Measurements from ENCODE around the gene GNG7.
"Not testable (repeated sequence)": the region's sequence is repeated elsewhere in the genome, so short reads cannot be mapped to it uniquely, and the experiment has no call there.

Gene GNG7

DNA sequence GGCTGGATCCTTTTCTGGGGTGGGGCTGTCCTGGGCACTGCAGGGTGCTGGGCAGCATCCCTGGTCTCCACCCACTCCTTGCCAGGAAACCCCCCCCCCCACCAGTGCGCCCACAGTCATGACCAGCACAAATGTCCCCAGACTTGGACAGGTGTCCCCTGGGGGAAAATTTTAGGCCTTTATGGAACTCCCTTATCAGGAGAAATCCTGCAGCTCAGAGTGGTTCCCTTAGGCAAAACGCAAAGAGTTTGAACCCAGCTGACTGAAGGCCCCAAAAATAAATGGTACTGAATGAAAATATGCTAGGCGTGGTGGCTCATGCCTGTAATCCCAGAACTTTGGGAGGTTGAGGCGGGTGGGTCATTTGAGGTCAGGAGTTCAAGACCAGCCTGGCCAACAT is 174.8 kb downstream of the GNG7 start:
- in situ Hi-C loops (cut with HindIII; ENCODE audit: low sequenced_read_pairs) = no loop called here

- in situ Hi-C loops (cut with HindIII; ENCODE audit: low sequenced_read_pairs) = no loop called here
Observed at GRCh38 chr19:2527171-2527570, 175.3 kb downstream of the GNG7 start.

- in situ Hi-C loops (cut with HindIII; ENCODE audit: low sequenced_read_pairs) = no loop called here
Observed at GRCh38 chr19:2524840-2525723, 177.4 kb downstream of the GNG7 start.

DNA sequence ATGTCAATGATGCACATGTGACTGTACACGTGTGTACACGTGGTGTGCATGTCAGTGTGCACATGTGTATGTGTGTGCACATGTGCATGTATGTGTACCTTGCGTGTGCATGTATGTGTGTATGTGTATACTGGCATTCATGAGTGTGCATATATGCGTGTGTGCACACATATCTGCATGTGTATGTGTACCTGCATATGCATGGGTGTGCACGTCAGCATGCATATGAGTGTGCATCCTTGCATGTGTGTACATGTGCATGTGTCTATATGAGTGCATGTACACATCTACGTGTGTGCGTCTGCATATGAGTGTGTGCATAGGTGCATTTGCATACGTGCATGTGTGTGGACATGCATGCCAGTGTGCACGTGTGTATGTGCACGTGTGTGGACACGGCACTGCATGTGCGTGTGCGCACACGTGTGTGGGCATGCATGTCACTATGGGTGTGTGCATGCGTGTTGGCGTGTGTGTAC is 178.1 kb downstream of the GNG7 start:
- in situ Hi-C loops (cut with HindIII; ENCODE audit: low sequenced_read_pairs) = no loop called here

- in situ Hi-C loops (cut with HindIII; ENCODE audit: low sequenced_read_pairs) = no loop called here
Observed at GRCh38 chr19:2523630-2524311, 178.7 kb downstream of the GNG7 start.

GRCh38 chr19:2519482-2519881 is 183.0 kb downstream of the GNG7 start:
- in situ Hi-C loops (cut with HindIII; ENCODE audit: low sequenced_read_pairs) = no loop called here

DNA sequence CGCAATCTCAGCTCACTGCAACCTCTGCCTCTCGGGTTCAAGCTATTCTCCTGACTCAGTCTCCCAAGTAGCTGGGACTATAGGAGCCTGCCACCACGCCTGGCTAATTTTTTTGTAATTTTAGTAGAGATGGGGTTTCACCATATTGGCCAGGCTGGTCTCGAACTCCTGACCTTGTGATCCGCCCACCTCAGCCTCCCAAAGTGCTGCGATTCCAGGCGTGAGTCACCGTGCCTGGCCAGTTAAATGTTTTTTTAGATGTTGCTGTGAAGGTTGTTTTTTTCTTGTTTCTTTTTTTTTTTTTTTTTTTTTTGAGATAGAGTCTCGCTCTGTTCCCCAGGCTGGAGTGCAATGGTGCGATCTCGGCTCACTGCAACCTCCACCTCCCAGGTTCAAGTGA is 183.6 kb downstream of the GNG7 start:
- in situ Hi-C loops (cut with HindIII; ENCODE audit: low sequenced_read_pairs) = not testable (repeated sequence)

DNA sequence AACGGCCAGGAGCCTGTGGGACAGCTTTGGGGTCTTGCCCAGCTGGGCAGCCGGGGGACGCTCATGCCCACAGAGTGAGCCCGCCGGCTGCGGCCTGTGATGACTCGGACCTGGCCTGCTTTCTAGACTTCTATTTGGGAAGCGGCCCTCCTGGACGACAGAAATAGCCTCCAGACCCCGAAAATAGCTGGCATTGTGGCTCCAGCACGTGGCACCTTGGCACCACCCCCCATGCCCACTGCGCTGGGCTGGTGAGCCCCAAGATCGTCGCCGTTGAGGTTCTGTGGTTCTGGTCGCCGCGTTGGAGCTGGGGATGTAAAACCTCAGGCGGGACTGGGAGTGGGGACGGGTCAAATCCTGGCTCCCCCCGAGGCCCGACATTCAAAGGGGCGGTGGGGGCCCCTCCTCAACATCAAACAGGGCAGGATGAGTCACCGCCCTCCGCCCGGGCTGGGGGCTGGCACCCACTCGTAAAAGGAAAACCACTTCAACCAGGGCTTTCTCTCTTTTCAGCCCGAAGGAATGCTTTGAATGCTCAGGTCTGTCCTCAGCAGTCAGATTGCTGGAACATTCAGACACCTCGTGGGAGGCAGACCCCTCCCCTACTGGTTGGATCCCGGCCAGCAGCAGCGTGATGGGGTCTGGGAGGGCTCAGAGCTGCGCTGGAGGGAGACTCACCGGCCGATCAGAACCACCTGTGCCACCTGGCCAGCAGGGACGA is 184.5 kb downstream of the GNG7 start:
- in situ Hi-C loops (cut with HindIII; ENCODE audit: low sequenced_read_pairs) = no loop called here

DNA sequence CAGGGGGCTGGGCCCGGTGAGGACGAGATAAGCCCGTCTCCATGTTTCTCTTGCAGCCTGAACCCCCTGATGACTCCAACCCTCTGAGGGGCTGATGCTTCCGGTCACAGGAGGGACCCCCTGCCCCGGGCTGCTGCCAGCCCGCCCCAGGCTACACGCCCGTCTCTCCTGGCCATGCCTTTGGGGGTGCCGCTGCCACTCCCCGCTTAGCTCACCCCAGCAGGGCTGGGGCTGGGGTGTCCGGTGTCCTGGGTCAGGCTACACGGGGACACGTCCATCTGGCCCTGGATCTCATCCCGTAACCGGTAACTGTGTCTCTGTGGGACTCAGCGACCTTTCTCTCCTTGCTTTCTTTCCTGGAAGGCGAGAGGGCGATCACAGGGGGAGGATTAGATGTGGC is 185.8 kb downstream of the GNG7 start:
- in situ Hi-C loops (cut with HindIII; ENCODE audit: low sequenced_read_pairs) = no loop called here

DNA sequence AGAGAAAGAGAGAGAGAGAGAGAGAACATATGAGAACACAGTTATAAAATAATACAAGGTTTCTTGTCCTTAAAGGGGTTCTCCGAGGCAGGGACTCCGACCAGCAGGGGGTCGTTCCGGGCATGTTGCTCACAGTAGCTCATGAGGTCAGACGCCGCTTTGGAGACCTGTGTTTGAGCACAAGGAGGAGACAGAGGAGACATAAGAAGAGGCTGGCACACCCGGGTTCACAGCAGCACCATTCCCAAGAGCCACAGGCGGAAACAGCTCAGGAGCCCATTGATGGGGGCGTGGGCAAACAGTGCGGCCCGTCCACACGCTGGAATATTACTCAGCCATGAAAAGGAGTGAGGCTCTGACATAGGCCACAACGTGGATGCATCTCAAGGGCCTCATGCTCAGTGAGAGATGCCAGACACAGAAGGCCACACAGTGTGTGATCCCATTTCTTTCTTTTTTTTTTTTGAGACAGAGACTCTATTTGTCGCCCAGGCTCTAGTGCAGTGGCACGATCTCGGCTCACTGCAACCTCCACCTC is 187.4 kb downstream of the GNG7 start:
- in situ Hi-C loops (cut with HindIII; ENCODE audit: low sequenced_read_pairs) = no loop called here

GRCh38 chr19:2512523-2513431 is 189.7 kb downstream of the GNG7 start:
- in situ Hi-C loops (cut with HindIII; ENCODE audit: low sequenced_read_pairs) = no loop called here

GRCh38 chr19:2511991-2512390 is 190.5 kb downstream of the GNG7 start:
- in situ Hi-C loops (cut with HindIII; ENCODE audit: low sequenced_read_pairs) = no loop called here

DNA sequence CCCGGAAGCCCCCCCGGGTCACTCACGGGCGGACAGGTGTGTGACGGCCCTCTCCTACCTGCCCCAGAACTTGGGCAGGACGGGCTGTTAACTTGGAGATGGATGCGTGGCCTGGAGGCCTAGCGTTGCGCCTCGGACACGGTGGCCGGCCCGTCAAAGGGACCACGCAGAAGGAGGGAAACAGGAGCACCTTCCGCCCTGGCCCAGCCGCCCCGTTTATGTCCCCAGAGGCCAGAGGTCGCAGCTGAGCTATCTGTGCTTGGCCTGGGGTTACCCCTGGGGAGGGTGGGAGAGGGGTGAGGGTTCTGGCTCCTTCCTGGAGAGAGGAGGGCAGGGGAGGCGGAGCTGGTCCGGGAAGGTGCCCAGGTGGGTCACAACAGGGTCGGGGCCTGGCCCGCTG is 190.9 kb downstream of the GNG7 start:
- in situ Hi-C loops (cut with HindIII; ENCODE audit: low sequenced_read_pairs) = no loop called here

DNA sequence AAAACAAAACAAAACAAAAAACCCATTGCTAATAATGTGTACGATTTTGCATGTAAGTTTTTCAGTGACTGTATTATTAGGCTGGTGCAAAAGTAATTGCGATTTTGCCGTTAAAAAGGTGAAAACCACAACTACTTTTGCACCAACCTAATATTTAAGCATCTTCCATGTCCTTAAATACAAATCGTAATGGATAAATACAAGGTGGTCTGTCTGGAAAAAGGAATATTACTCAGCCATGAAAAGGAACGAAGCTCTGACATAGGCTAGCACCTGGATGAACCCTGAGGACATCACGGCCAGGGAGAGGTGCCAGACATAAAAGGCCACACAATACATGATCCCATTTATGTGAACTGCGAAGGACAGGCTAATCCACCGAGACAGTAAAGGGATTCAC is 193.4 kb downstream of the GNG7 start:
- in situ Hi-C loops (cut with HindIII; ENCODE audit: low sequenced_read_pairs) = no loop called here

DNA sequence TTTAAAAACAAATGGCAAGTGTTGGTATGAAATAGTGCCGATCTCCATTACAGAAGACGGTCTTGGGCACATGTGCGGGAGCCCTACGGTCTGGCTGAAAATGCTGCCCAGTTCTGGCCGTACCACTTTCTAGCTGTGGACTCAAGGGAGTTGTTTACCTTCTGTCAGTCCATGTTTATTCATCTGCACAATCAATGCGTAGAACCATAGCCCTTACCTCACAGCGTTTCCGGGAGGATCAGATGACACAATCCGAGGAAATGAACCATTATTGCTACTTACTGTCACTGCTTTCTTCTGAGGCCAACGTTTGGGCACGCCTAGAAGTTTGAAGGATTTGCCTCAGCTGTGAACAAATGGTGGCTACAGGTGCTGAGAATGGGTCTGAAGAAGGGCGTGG is 195.4 kb downstream of the GNG7 start:
- in situ Hi-C loops (cut with HindIII; ENCODE audit: low sequenced_read_pairs) = no loop called here

DNA sequence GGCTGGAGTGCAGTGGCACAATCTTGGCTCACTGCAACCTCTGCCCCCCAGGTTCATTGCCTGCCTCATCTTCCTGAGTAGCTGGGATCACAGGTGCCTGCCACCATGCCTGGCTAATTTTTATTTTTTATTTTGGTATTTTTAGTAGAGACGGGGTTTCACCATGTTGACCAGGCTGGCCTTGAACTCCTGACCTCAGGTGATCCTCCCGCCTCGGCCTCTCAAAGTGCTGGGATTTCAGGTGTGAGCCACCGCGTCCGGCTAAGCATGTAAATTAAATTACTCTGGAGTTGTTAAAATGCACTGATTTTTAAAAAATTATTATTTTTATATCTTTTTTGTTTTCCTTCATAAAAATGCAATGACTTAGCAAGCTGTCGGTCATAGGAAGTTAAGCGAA is 195.8 kb downstream of the GNG7 start:
- in situ Hi-C loops (cut with HindIII; ENCODE audit: low sequenced_read_pairs) = not testable (repeated sequence)

- in situ Hi-C loops (cut with HindIII; ENCODE audit: low sequenced_read_pairs) = no loop called here
Observed at GRCh38 chr19:2503521-2504109, 198.9 kb downstream of the GNG7 start.

GRCh38 chr19:2500841-2501261 is 201.6 kb downstream of the GNG7 start:
- in situ Hi-C loops (cut with HindIII; ENCODE audit: low sequenced_read_pairs) = no loop called here

DNA sequence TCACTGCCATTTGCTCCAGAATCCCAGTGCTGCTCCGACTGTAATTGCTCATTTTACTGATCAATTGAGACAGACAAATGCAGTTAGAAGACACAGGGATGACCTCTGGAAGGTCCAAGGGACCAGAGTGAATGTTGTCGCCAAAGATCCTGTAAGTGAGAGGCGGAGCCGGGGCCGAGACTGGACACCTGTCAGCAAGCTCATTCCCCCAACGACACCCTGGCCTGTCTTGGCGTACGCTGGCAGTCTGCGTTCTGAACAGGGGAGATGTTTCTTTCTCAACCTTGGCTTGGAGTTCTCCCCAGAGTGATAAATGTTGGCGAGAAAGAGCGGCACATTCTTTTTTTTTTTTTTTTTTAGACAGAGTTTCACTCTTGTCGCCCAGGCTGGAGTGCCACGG is 202.3 kb downstream of the GNG7 start:
- in situ Hi-C loops (cut with HindIII; ENCODE audit: low sequenced_read_pairs) = no loop called here

DNA sequence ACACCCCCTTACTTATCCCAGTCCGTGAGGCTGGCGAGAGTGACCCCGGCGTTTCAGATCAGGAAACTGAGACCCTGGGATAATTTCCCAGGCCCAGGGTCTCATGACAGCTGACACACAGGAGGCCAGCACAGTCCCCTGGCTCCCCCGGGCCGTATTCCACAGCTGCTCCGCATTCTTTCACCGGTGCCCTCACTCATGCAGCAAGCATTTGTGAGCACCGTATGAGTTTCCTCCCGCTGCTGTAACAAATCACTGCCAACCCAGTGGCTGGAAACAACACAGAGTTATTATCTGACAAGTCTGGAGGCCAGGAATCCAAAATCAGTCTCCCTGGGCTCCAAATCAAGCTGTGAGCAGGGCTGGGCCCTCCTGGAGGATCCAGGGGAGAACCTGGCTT is 205.3 kb downstream of the GNG7 start:
- in situ Hi-C loops (cut with HindIII; ENCODE audit: low sequenced_read_pairs) = no loop called here
